Measurements from ENCODE around the gene TNNI2. TPM values are rescaled to one million over a fixed set of nuclear protein-coding genes. Genes with fewer than 3 reads are reported as not detected.

TNNI2 gene
- polyA plus RNA-seq, 1 donor (not counting 4 experiments of a cell fraction or from before 2014, with no cell fraction given) = 10.7 TPM

- no peak overlapping the region for H3K27ac ChIP-seq (ENCODE audit: control insufficient read depth, insufficient read depth, low read length)
- no peak overlapping the region for H3K9ac ChIP-seq (ENCODE audit: control insufficient read depth, extremely low read depth, insufficient read depth, low read length)
- H3K4me1 ChIP-seq (ENCODE audit: control insufficient read depth, extremely low read depth, insufficient read depth, low read length) = no peaks in the 10 kb centered on the region
- dilution Hi-C loops (cut with MboI; ENCODE audit: extremely low pct_ligation_motif_present, low sequenced_read_pairs) = no loop called here
- no peak for TF ChIP-seq EZH2 (IDR thresholded peaks at IDR 0.05; ENCODE audit: low read length)
- TF ChIP-seq, protein P1, sequence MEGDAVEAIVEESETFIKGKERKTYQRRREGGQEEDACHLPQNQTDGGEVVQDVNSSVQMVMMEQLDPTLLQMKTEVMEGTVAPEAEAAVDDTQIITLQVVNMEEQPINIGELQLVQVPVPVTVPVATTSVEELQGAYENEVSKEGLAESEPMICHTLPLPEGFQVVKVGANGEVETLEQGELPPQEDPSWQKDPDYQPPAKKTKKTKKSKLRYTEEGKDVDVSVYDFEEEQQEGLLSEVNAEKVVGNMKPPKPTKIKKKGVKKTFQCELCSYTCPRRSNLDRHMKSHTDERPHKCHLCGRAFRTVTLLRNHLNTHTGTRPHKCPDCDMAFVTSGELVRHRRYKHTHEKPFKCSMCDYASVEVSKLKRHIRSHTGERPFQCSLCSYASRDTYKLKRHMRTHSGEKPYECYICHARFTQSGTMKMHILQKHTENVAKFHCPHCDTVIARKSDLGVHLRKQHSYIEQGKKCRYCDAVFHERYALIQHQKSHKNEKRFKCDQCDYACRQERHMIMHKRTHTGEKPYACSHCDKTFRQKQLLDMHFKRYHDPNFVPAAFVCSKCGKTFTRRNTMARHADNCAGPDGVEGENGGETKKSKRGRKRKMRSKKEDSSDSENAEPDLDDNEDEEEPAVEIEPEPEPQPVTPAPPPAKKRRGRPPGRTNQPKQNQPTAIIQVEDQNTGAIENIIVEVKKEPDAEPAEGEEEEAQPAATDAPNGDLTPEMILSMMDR (optimal IDR thresholded peaks at IDR 0.05 in 1 of 3, IDR thresholded peaks at IDR 0.05 in 1 of 3, conservative IDR thresholded peaks at IDR 0.05 in 1 of 3; ENCODE audit: extremely low read depth in 1 of 3, insufficient read depth in 2 of 3, low read length in 3 of 3) = no peak
- FAIRE-seq (no peak), DNase-seq (ENCODE audit: low read depth, low spot score) (no peak)
- H3K4me3 ChIP-seq (ENCODE audit: control insufficient read depth in 2 of 3, extremely low read depth in 1 of 3, insufficient read depth in 2 of 3, low read depth in 1 of 3, low read length in 3 of 3) = no peak overlapping the region
- H3K79me2 ChIP-seq (ENCODE audit: control insufficient read depth, insufficient read depth, low read length) = no peaks in the 10 kb centered on the region
- no peak overlapping the region for H2AFZ ChIP-seq (ENCODE audit: control insufficient read depth, low read length)
- no peaks in the 10 kb centered on the region for H3K9me1 ChIP-seq (ENCODE audit: control insufficient read depth, extremely low read depth, insufficient read depth, low read length)
- H3K9me3 ChIP-seq (ENCODE audit: control insufficient read depth, low read depth, low read length) = no peaks in the 10 kb centered on the region
- H4K20me1 ChIP-seq (ENCODE audit: control insufficient read depth, extremely low read depth, insufficient read depth, low read length) = no peaks in the 10 kb centered on the region
- H3K27me3 ChIP-seq (ENCODE audit: control insufficient read depth, extremely low read depth, insufficient read depth, low read length) = peaks cover 5% of the 10 kb centered on the region
- H3K4me2 ChIP-seq (ENCODE audit: control insufficient read depth, extremely low read depth, insufficient read depth, low read depth, low read length) = no peak overlapping the region
- H3K36me3 ChIP-seq (ENCODE audit: control insufficient read depth in 2 of 2, extremely low read depth in 1 of 2, insufficient read depth in 2 of 2, low read length in 2 of 2) = no peaks in the 10 kb centered on the region
Observed at GRCh38 chr11:1851468-1852180, 12.8 kb downstream of the TNNI2 start.

DNA sequence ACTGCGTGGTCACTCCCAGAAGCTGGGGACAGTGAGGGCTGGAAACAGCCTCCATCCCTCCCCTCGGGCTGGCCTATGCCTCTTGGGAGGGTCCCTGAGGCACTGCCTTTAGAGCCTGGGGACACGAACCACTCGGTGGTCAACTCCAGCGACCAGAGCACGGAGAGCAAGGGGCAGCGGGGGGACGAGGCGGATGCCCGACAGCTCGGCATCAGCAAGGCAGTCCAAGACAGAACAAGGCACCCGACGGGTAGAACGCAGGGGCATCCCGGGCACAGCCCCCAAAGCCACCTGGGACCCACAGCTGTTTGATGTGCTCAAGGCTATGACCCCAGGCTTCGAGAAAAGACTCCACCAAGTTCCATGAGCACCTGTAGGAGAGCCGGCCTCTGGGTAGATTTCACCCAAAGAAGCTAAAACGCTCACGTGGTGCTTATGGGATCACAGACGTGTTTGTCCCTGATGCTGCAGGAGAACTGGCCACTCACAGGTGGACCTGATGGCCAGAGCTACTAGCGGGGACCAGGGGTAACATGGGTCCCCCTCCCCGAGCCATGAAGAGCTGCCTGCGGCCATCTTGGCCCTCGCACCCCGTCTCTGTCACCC lies 13.6 kb downstream of the TNNI2 start:
- no peak overlapping the region for H3K4me2 ChIP-seq (ENCODE audit: control insufficient read depth, extremely low read depth, insufficient read depth, low read depth, low read length)
- FAIRE-seq = no peak
- H3K9me1 ChIP-seq (ENCODE audit: control insufficient read depth, extremely low read depth, insufficient read depth, low read length) = no peaks in the 10 kb centered on the region
- no peak overlapping the region for H3K27ac ChIP-seq (ENCODE audit: control insufficient read depth, insufficient read depth, low read length)
- no peaks in the 10 kb centered on the region for H4K20me1 ChIP-seq (ENCODE audit: control insufficient read depth, extremely low read depth, insufficient read depth, low read length)
- H2AFZ ChIP-seq (ENCODE audit: control insufficient read depth, low read length) = no peak overlapping the region
- DNase-seq (ENCODE audit: low read depth, low spot score) = no peak
- dilution Hi-C loops (cut with MboI; ENCODE audit: extremely low pct_ligation_motif_present, low sequenced_read_pairs) = no loop called here
- no peaks in the 10 kb centered on the region for H3K9me3 ChIP-seq (ENCODE audit: control insufficient read depth, low read depth, low read length)
- H3K4me3 ChIP-seq (ENCODE audit: control insufficient read depth in 2 of 3, extremely low read depth in 1 of 3, insufficient read depth in 2 of 3, low read depth in 1 of 3, low read length in 3 of 3) = no peak overlapping the region
- H3K9ac ChIP-seq (ENCODE audit: control insufficient read depth, extremely low read depth, insufficient read depth, low read length) = no peak overlapping the region
- no peaks in the 10 kb centered on the region for H3K4me1 ChIP-seq (ENCODE audit: control insufficient read depth, extremely low read depth, insufficient read depth, low read length)
- peaks cover 5% of the 10 kb centered on the region for H3K27me3 ChIP-seq (ENCODE audit: control insufficient read depth, extremely low read depth, insufficient read depth, low read length)
- no peaks in the 10 kb centered on the region for H3K79me2 ChIP-seq (ENCODE audit: control insufficient read depth, insufficient read depth, low read length)
- TF ChIP-seq EZH2 (IDR thresholded peaks at IDR 0.05; ENCODE audit: low read length) = no peak
- TF ChIP-seq, protein P1 (optimal IDR thresholded peaks at IDR 0.05 in 1 of 3, IDR thresholded peaks at IDR 0.05 in 1 of 3, conservative IDR thresholded peaks at IDR 0.05 in 1 of 3; ENCODE audit: extremely low read depth in 1 of 3, insufficient read depth in 2 of 3, low read length in 3 of 3) = no peak
- no peaks in the 10 kb centered on the region for H3K36me3 ChIP-seq (ENCODE audit: control insufficient read depth in 2 of 2, extremely low read depth in 1 of 2, insufficient read depth in 2 of 2, low read length in 2 of 2)
